Right ventricle myocardium superior (tissue), 1 donor: Measurements from ENCODE around the gene L1CAM. TPM values are rescaled to one million over a fixed set of nuclear protein-coding genes. Genes with fewer than 3 reads are reported as not detected.

Source experiments
- ATAC-seq: fragments of 200-7000 bp; cut with Tn5 transposase; one replicate; pipeline ENCODE4 v1.9.1; 2020; ENCODE audit warnings: mild to moderate bottlenecking; ENCODE audit not compliant: poor library complexity
- DNase-seq: peaks from one replicate; pipeline ENCODE4 v3.0.0-alpha.2; 2020
- intact Hi-C: fragments of 100-400 bp; cut with DNase I; formaldehyde crosslinking; loops from one replicate; pipeline ENCODE4 v1.11.2; 2022
- total RNA-seq: library from RNA; stranded (reverse); fragmentation: NEBNext Ultra II Directional; extraction: Animal tissue kit (Norgen Biotek cat#: 25700); gene quantifications from one replicate; pipeline ENCODE4 v1.2.1, GENCODE V29; 2021
- donor health status: DM: no; HTN: yes; CAD: no; lungs with severe emphysema.

L1CAM gene
- total RNA-seq, 1 donor from 2014 or later = 5.3 TPM

DNA sequence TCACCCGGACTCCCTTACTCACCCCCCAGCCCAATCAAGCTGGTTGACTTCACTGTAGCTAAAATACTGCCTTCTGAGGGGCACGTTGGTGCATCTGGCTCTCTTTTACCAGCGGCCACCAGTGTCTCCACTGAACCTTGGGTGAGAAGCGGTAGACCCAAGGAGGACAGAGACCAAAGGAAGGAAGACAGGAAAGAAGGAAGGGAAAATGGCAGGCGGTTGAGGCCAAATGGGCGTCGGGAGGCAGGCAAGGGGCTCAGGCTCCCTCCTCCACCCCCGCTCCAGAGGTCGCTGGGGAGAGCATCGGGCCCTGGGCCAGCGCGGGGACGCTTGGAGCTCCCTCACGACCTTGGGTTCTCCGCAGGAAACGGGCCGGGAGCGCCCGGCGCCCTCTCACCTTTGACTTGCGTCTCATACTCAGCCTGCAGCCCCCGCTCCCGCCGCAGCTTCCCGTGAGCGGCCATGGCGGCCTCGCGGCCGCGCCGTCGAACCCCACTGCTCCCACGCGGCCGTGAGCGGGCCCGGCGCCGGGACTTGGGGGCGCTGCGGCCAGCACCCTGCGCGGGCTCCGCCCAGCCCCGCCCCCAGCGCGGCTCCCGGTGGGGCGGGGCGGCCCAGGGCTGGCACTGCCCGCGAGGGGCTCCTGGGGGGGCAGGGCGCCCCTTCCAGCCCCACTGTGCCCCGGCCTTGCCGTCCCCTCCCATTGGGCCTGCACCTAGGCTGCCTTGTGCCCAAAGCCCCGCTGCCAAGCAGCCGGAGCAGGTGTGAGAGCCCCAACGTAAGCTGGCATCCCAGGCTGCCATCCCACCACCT, 40.0 kb upstream of the L1CAM start, which contains the start of gene ARHGAP4:
Gene ARHGAP4, minus strand, starts transcription at position 526 of the 813 bp plus-strand sequence. Its CDS starts 62 bp downstream, at position 464.
- intact Hi-C loops = no loop called here
- DNase-seq (no peak), ATAC-seq (no peak)

DNA sequence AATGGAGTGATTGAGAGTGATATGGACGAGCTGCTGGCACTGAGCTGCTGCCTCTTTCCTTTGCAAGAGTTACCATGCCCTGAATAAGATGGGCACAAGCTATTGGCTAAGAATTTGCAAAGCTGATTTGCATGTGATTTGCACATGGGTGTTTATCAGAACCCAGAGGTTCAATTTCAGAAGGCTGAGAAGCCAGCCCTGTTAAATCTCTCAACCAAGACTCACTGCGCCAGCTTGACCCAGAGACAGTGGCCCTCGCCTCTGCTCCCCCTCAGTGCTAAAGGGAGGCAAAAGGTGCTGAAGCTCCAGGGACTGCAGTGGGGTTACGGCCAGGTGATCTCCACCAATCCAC, 39.4 kb upstream of the L1CAM start:
- DNase-seq = no peak
- intact Hi-C loops = no loop called here
- ATAC-seq = no peak

DNA sequence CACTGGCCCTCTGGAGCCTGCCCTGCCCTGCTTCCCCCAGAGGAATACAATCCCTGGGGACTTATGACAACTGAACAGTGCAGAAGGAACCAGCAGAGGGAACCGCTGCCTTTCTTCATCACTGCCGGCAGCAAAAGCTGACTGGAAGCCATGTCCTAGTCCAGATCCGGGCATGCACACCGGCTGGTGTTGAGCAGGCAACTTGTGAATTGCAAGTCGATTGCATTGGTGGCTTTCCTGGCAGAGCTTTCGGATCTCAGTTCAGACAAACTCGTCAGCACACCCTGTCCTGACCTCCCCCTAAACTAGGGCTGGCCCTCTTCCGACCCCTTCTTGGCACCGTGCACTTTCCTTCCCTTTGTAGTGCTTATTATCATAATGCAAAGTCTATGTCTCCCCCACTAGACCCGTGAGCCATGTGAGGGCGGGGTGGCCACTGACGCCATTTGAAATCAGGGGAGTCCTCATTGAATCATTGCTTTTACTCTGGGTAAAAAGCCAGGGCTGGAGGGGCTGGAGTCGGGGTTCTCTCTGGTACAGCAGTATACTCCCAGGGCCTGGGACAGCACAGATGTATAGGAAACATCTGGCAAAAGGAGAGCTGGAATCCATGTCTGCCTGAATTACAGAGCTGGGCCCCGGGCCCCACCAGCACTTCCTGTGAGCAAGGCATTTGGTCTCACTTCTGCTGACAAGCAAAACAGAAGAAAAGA, 38.3 kb upstream of the L1CAM start:
- ATAC-seq (peak; percentile 6), DNase-seq (no peak)
- intact Hi-C loops = no loop called here

DNA sequence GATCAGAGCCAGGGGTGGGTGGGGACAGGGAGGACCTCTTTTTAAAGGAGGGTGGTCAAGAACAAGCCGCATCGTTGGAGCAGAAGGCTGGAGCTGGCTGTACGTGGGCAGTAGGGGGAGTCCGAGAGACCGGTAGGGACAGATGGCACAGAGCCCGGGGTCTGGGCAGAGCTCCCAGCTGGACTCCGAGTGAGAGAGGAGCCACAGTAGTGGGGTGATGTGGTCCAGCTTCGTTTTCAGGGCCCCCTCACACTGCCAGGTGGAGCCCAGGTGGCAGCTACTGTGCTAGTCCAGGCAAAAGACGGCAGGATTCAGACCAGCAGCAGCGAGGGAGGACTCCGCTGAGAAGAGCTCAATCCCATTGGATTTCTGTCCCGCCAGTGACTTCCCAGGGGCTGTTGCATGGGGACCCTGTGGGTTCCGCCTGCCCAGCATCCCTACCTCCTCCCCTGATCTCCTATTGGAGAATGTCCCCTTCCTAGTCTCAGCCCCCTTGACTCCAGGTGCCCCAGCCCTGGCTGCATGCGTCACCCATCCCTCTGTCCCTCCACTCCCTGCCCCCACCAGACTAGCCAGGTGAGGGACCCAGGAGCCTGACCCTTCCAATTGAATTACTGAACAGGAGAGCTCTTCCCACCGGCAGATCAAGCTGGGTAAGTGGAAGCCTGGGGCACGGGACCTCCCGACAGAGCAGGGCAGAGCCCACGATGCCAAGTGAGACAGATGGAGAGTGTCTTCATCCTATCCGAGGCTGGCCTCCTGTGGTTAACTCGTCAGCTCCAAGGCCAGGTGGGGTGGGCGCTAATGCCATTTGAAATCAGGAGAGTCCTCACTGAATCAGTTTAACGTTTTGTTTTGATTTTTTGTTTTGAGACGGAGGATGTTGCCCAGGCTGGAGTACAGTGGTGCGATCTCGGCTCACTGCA, 37.2 kb upstream of the L1CAM start:
- ATAC-seq (peak; percentile 64), DNase-seq (peak; percentile 90)
- intact Hi-C loops = no loop called here

DNA sequence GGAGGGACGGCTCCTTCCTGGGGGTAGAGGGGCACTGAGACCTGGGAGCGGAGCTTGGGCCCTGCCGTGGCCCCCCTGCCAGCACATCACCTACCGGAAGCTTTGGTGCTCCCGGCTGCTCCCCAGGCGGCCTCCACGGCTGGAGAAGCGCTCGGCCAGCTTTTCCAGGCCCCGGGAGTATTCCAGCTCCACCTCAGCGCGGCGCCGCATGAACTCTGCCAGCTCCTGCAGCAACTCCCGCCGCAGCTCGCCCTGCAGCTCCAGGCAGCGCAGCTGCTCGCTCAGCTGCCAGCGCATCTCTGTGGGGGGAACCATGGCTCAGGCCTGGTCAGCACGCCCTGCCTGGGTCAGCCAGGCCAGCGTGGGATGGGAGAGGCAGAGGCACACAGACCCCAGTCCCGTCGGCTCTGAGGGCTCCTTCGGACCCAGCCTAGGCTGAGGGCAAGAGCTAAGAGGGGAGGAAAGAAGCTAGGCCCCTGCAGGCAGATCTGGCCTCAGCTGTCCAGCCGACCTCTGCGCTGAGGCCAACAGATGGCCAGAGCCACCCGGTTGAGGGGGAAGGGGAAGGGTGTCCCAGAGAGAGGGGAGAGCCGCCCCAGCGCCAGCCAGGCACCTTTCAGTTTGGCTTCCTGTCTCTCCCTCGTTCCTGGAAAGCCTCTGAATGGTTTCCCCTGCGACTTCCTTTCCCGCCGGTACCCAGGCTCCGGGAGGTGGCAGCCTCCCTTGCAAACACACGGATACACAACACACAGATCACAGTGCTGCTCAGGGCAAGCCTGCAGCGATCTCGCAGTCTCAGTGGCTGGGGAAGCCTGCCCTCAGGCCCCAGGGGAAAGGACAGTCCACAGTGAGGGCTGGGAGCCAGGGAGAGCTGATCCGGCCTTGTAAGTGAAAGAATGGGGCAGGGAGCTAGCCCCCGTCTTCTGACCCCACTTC, 35.8 kb upstream of the L1CAM start:
- no peak for ATAC-seq
- intact Hi-C loops = no loop called here
- DNase-seq = no peak

DNA sequence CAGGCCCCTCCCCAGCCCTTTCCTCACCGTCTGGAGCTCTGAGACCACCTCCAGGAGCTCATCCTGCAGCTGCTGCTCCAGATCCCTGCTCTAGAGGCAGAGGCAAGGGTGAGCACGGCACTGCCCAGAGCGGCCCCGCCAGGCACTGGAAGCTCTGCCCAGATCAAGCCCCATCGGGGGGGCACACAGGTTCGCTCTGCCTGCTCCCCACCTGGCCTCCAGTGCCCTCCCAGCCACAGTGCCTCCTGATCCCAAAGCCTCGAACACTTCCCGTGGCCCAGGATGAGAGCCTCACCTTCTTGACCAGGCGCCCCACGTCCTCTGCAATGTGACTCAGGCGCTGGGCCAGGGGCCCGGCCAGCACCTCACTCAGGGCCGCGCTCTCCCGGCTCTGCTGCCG, 35.1 kb upstream of the L1CAM start:
- intact Hi-C loops = no loop called here
- no peak for DNase-seq

DNA sequence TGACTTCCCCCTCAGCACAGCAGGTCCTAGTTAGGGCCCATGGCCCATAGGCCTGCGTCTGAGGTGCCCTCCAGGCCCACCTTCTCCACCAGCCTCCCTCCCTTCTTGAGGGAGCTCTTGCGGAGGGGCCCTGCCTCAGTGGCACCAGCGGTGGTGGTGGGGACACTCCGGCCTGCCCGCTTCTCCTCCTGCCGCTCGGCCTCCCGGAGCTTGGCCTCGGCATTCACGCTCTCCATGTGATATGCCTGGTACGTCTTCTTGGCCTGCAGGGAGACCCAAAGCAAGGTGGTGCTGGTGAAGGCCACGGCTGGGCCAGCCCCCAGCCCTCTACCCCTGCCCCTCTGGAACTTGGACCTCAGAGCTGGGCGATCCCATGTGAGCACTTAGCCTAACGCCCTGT, 34.6 kb upstream of the L1CAM start:
- intact Hi-C loops = no loop called here
- ATAC-seq (no peak), DNase-seq (no peak)

More for the DNA sequence above, 35.1 kb upstream of the L1CAM start:
- ATAC-seq = no peak

DNA sequence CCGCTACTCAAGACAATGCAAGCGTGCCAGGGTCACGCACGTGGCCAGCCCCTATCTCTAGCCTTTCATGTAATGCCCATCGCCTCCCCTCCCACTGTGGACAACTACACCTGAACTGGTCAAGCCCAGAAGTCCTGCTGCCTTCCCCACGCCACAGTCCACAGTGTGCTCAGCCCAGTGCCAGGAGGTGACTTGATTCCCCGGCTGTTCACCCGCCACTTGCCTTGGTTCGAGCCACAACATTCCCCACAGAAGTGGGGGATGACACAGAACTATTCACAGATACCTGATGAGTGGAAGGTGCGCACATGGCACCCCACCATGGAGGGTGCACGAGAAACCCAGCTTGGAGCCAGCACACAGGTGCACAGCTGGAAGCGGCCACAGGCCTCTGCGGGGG, 33.3 kb upstream of the L1CAM start:
- DNase-seq = no peak
- ATAC-seq = no peak
- intact Hi-C loops = no loop called here

DNA sequence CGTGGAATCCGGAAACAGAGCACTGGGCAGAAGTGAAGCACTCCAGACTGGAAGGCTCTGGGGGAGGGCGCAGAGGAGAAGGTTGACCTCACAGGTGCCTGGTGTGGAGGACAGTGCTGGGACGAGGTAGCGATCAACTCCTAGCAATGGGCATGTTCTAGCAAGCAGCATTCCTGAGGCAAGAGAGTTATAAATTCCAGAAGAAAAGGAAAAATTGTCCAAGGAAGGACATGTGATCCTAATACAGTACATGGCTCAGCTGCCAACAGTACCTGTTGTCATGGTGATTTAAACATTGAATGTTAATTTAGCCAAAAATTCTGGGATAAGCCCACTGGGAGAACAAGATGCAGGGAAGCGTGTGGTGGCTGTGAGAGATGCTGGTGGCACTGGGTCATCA, 31.9 kb upstream of the L1CAM start:
- no peak for ATAC-seq
- no peak for DNase-seq
- intact Hi-C loops = no loop called here

DNA sequence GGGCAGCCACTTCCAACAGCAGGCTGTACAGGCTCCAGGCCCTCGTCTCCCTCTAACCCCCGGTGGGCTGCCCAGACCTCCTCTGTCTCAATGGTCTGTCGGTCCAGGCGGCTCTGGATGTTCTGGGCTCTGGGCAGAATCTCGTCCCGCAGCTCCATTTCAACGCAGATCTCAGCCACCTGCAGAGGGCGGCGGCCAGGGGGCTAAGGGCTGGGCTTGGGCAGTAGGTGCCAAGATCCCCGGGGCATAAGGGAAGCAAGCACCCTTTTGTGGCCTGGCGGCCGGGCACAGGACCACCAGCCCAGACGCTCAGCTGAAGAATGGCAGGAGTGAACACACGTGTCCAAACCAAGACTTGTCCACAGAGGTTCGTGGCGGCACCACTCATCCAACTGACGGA, 27.7 kb upstream of the L1CAM start:
- intact Hi-C loops = no loop called here
- ATAC-seq = no peak
- no peak for DNase-seq

DNA sequence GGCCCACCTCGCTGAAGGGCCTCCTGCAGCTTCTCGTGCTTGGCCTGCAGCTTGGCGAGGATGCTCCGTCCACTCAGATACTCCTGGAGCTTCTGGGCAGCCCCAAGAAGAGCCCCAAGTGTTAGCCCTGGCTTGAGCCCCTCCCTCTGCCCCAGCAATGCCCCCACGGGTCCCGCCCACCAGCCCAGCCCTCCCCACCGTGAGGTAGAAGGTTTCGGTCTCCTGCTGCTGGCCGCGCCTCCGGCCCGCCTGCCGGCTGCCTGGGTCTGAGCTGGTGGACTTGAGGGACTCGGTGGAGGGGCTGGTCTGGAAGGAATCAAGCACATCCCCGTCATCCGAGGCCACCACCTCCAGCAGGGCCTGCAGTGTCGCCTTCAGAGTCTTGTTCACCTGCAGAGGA, 27.2 kb upstream of the L1CAM start:
- intact Hi-C loops = no loop called here
- no peak for DNase-seq

DNA sequence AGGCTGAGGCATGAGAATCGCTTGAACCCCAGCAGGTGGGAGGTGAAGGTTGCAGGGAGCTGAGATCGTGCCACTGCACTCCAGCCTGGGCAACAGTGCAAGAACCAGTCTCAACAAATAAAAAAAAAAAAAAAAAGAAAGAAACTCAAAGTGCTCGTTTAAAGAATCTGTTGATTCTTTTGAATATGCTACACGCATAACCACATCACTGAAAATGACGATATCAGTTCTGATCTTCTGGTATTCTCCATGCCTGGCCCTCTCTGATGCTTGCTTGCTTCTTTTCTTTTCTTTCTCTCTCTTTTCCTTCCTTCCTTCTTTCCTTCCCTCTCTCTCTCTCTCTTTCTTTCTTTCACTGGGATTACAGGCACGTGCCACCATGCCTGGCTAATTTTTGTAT, 25.8 kb upstream of the L1CAM start:
- no peak for ATAC-seq
- DNase-seq = no peak
- intact Hi-C loops = no loop called here

More for the DNA sequence above, 27.2 kb upstream of the L1CAM start:
- ATAC-seq = no peak

DNA sequence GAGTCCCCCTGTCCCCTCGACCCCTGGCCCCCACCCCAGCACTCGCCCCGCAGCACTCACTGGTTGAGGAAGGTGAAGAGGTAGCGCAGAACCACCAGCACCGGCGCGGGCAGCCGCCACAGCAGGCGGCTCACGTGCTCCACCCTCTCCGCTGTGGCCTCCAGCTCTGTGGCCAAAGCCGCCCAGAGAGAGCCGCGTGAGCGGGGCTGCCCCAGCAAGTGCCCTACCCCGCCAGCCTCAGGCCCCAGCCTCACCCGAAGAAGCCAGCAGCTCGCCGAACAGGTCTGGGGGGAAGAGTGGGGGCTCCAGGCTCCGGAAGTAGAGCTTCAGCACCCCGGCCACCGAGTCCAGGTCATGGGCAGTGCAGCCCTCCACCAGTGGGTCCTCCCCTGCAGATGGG, 24.5 kb upstream of the L1CAM start:
- no peak for ATAC-seq
- DNase-seq = no peak
- intact Hi-C loops = no loop called here

DNA sequence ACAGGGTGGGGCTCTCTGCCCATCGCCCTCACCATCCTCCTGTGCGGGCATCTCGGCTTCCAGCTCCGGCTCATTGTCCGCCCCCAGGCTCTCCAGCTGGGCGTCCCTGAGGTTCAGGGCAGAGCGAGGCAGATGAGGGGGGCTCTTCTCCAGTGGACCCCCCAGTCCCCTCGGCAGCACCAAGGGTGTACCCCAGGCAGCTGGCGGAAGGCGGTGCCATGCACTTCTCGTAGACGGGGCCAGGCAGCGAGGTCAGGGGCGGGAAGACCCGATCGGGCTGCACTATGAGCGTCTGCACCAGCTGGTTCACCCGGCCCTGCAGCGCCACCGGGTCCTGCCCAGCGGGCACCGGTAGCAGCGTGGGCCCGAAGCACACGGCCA, 24.0 kb upstream of the L1CAM start:
- intact Hi-C loops = no loop called here
- no peak for ATAC-seq
- no peak for DNase-seq

DNA sequence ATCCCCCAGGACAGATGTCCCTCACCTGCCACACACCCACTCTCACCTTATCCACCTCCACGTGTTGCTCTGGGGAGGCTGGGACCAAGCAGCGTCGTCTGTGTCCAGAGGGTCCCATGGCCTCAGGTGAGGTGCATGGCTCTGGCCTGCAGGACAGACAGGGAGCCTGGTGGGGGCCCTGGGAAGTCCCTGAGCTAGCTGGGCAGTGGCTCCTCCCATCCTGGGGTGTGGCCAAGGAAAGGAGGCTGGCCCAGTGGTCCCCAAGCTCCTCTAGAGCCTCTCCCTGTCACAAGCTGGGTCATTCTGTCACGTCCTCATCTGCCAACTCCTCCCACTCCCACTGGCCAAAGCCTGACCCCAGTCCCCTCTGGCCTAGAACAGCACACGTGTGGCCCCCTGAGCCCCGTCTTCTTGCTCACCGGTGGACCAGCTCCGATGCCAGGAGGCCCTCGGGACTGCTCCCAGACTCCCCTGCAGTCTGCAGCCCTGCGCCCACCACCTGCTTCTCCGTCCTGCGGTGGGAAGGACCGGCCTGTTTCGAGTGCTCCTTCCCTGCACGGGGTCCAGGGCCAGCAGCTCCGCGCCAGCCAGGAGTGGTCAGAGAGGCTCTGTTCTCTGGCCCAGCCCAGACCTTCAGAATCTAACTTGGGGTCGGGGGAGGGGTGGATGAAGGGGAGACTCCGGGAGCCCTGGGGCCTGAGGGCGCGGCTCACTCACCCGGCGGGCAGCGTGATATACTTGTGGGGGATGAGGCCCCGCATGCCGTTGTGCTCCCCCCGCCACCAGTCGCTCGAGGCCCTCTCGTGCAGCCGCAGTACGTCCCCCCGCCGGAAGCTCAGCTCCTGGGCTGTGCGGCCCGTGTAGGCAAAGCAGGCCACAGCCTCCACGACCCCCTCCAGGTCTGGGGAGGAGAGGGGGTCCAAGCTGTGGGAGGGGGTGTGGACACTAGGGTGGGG, 23.3 kb upstream of the L1CAM start:
- ATAC-seq = no peak
- intact Hi-C loops = no loop called here
- DNase-seq = no peak

DNA sequence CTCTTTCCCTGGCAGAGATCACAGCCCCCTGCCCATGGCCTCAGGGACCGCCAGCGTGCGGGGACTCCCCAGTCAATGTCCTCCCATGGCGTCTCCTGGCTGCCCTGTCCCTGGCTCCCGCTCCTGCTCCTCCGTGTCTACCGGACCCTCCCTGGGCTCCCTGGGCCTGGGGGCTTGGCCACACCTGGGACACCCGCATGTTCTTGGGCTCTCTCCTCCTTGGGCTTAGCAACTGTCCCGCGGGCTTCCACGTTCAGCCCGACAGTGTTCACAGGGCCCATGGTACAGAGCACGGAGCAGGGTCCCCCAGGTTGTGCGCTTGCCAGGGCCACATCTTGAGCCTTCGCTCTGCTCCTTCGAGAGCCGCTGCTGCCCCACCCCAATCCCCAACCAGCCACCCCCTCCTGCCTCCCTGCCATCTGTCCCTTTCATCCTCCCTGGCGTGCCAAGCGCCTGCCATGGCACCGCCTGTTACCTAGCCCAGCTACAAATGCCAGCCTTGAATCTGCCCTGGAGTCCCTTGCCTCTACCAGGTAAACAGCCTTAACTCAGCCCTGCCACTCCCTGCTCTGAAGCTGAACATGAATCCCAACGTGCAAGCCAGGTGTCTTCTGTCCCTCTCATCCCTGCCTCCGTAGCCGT, 22.4 kb upstream of the L1CAM start:
- intact Hi-C loops = no loop called here
- ATAC-seq (no peak), DNase-seq (no peak)

DNA sequence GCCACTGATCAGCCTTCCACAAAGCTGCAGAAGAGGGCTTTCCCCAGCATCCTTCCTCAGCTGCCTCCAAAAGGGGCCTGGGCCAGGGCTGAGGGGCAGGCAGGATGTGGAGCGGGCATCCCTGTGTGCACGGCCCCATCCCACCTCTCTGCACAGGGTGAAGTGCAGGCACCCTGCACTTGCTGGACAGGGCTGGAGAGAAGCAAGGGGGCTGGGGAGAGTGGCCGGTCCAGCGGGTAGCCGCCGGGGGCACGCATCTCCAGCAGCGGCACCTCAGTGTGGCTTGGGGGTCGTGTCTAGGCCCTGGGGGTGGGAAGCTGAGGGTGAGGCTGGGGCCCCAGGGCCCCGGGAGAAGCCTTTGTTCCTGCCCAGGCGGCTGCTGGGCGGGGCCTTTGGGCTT, 21.5 kb upstream of the L1CAM start:
- intact Hi-C loops = no loop called here
- ATAC-seq (no peak), DNase-seq (no peak)
